GM19324 (cell line): ENCODE data around the gene RBMS3.
"Not testable (repeated sequence)": the region's sequence is repeated elsewhere in the genome, so short reads cannot be mapped to it uniquely, and the experiment has no call there.

Experiments
- ATAC-seq: cut with Tn5 transposase; IDR thresholded peaks from one replicate; pipeline ENCODE4 v1.9.1; 2021; ENCODE audit warnings: mild to moderate bottlenecking, moderate library complexity; ENCODE audit not compliant: unreplicated experiment, low FRiP score

RBMS3 gene

DNA sequence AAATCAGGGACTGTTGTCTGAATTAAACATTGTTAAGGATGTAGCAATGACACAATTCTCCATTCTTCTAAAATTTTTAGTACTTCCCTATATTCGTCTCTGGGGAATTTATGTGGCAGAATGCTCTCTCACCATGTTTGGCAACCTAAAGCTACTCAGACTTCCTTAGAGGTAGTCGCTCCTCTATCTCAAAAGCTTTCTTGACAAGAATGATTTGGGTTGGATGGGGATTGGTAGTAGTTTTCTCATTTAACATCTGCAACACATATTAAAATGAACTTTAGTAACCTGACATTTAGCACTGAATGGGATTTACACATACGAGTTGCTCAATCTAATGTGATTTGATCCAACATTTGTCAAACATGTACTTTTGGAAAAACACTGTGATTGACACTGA, 233.3 kb downstream of the RBMS3 start:
- no peak for ATAC-seq

DNA sequence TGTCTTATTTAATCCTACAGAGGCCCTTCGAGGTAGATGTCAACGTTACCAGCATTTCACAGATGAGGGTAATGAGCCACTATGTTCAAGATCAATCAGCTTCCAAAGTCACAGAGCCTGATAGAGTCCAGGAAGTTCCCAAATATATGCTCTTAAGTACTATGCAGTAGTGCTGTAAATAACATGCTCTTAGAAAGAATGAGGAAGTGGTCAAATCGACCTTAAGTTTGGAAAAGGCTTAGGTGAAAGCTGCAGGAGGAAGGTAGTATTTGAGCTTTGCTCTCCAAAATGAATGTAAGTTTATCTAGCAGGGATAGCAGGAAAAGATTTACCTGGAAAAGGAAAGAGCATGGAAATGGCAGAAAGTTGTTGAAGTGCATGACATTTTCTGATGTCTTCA, 234.0 kb downstream of the RBMS3 start:
- ATAC-seq: no peak

DNA sequence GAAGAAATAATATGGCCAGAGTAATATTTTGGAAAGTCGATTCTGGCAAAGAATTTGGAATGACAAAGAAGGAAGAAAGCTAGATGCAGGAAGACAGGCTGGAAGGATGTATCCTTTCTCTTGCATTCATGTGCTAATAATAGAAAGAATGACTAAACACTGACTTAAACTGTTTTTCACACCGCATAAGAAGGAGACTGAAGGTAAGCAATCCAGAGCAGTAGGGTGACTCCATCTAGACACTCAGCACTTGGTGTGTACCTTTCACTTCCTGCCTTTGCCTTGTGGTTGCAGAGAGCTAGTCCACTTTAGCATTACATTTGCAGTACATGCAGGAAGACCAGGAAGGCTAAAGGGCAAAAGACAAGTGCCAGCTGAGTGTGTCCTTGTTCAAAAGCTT, 234.6 kb downstream of the RBMS3 start:
- ATAC-seq: peak; percentile 67

DNA sequence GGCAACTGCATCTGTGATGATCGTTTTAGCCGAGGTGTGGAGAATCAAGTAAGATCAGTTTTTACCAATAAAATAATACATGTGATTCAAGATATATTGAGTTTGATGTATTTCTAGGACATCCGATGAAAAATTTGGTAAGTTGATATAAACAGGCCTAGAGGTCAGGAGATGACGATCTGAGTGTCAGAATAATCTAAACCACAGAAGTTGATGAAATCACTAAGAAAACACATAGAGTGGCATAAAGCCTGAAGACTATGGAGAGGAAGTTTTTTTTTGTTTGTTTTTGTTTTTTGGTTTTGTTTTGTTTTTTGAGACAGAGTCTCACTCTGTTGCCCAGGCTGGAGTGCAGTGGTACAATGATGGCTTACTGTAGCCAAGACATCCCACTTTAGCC, 235.3 kb downstream of the RBMS3 start:
- ATAC-seq: no peak

DNA sequence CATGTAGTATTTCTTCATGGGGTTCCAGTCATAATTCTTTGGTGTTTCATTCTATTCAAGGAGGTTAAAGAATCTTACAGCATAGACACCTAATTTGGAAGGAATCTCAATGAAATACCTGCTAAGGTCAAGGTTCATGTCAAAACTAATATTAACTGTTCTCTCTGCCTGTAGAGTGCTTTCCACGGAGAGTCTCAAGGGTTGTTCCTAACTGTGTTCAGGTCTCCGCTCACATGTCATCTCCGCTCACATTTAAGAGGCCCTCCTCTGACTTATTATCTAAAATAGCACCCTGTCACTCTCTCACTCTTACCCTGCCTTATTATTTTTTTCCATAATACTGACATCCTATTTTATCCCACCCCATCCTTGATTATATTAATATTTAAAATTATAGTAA, 239.9 kb downstream of the RBMS3 start:
- ATAC-seq: no peak

DNA sequence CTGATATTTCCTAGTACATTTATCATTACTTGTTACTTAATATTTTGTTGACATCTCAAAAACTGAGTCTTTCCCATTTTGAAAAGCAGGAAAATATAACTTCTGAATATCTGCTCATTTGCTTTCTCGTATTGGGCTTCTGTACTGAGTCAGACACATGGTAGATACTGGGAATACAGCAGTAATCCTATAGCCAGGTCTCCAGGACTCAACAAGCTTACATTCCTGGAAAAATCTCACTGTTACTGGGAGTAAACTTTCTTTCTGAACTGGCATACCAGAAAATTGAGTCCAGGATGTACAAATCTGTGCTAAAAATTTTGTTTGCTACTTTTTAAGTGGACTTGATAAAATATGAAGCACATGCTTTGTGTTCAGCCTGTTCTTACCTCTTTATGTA, 240.4 kb downstream of the RBMS3 start:
- no peak for ATAC-seq

DNA sequence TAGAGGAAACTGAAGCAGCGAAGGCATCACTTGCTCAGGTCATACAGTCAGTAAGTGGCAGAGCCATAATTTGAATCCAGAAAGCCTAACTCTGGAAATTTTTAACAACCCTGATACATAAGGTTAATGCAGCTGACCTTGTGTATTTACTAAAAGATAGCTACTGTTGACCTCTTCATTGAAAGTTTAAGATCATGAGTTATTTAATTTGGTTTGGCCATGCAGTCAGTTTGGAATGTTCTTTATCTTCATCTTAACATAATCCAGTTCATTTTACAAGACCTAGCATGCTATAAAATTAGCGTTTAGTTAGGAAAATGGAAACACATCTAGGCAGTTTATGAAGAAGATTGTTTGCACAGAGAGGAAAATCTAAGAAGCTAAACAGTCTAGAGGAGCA, 240.9 kb downstream of the RBMS3 start:
- no peak for ATAC-seq

DNA sequence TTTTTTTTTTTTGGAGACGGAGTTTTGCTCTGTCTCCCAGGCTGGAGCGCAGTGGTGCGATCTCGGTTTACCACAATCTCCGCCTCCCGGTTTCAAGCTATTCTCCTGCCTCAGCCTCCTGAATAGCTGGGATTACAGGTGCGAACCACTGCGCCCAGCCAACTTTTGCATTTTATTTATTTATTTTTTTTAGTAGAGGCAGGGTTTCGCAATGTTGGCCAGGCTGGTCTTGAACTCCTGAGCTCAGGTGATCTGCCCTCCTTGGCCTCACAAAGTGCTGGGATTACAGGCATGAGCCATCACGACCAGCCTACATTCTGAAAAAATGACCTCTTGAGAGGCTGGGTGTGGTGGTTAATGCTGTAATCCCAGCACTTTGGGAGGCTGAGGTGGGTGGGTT, 243.6 kb downstream of the RBMS3 start:
- not testable (repeated sequence) for ATAC-seq

DNA sequence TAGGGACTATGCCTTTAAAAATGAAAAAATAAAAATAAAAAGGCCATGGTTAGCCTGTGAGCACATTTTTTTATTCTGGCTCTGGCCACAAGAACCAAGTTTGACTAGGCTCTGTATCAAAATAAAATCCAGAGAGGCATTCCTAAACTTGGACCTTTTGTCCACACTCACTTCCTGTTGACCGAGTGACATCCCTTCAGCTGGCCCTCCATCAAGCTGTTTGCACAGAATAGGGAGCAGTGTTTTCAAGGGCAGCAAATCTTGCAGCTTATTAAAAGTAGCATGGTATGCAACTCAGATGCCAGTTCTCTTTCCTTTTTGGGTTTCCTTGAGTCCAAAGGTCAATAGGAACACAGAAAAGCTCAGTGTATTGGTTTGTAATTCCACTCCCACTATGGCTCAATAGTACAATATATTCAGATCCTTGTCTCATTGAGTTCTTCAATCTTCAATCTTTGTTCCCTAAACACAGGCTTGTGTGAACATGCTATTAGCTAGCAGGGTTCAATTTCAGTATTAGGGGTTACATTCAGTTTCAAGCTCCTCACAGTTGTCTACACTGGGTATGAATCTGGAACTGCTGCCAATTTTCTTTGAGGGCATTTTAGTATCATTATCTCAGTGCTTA, 244.5 kb downstream of the RBMS3 start:
- ATAC-seq: no peak

DNA sequence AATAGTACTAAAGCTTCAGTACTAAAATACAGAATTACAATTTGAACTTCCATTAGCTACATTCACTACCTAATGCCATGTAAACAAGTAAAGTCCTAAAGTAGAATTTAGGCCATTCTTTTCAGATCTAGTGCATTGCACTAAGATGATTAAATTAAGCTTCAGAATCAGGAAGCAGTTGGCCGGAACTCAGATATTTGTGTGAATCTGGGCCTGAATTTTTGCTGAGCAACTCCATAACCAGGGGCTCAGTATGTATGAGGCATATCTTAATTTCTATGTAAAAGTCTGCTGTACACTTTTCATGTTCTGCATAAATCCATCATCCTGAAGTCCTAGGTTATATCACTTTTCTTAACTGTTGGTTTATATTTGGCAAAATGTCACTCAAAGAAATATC, 246.4 kb downstream of the RBMS3 start:
- no peak for ATAC-seq

DNA sequence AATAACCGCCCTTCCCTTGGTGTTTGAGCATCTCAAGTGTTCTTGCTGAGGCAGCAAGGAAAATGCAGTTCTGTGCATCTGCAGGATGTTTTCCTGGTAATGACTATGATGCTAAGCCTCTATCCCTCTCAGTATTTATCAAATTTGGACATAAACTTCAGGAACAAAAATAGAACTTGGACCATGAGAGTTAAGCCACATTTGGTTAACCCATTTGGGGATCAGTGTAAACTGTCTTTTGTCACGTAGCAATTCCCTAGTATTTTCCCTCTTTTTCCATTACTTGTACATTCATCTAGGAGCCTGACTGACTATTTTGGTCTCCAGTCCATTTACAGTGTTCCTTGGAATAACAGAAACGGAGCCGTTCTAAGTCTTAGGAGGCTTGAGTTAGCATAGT, 250.8 kb downstream of the RBMS3 start:
- ATAC-seq: no peak

DNA sequence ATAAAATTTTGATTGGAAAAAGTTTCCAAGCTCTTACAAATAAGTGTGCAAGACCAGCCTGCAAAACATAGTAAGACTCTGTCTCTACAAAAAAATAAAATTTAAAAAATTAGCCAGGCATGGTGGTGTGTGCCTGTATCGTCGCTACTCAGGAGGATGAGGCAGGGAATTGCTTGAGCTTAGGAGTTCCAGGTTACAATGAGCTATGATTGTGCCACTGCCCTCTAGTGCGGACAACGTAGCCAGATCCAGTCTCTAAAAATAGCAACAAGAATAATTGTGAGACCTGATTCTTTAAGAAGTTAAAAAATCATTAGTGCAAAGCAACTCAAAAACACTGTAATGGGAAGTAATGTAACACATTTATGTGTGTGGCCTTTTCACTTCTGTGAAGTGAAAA, 251.6 kb downstream of the RBMS3 start:
- no peak for ATAC-seq

DNA sequence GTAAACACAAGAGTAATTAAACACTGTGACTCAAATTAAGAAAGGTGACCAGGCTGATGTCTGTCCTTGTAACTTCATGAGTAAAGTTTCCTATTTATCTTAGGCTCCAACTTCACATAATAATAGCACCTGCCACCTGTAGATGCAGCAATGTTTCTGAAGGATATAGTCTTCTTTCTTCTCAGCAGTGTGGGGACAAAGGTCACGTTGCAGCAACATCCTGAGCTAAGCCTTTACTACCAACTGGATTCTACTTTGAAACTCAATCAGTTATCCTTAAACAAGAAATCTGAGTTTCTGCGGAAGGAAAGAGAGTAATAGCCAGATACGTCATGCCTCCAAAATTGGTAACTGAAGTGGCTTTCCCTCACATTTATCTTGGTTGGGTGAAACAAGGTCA, 253.1 kb downstream of the RBMS3 start:
- ATAC-seq: no peak

DNA sequence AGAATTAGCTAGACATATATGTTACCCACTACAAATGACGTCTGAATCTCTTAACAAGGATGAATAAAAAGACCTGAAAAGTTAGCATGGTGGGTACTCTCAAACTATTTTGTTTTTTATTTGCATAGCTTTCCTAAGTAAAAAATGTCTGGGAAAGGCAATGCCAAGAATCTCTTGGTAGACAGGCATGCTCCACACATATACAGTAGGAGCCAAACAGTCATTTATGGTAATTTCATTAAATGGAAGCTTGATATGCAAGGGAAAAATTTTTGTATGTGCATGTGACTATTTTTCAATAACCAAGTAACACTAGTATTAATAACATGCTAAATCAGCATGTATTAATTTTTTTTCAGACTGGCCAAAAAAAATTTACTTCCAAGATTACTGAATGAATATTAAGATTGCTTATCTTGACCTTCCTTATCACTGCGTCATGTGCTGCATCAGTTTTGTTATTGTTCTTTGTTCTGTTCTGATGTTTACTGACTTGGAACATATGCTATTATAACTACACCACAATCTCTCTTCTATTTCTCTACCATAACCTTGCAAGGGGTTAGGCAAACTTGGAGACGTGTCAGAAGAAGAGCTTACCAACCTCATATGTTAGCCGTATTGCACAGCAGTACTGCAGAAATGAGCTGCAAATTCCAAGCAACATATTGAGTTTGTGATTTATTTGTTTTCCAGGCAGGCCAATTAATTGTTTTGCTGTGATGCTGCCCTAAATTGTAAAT, 255.3 kb downstream of the RBMS3 start:
- no peak for ATAC-seq

DNA sequence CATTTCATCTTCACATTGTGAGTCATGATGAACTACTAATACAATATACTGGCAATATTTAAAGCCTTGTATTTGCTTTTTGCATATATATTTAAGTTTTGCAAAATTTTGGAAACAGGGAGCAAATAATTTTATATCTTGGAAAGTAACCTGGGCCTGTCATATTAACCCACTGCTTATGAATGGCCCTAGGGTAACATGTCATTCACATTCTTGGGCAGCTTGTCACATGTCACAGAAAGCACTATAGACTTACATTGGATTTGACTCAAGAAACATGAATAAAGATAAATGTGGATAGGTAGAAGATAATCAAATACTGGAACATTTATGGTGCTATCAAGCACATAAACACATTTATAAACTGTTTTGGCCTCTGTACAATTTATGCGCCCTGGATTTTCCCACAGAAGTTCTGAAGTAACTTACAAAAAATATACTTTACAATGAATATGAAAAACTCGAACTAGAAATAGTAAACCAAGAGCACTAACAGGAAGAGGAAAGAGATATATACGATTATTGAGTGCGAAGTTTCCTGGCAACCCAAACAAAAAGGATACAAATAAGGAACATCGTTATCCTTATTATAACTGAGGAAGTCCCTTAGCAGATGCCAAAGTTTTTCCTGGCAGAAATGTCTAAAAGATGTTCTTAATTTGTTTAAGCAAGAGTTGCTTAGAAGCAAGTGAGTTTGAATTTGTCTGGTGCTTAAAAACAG, 257.2 kb downstream of the RBMS3 start:
- no peak for ATAC-seq

DNA sequence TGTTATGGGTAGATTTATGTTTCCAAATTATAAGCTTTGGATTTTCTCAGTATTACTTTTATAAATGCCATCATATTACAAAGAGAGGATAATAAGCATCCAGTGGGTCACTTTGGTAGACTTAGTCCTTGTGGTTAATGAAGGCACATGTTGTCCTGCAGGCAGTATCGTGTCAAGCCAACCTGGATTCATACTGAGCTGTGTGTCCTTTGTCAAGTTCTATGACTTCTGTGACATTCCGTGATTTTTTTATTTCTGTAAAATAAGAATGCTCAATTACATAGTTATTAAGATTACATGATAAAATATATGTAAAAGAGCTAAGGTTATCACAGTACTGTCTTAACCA, 257.7 kb downstream of the RBMS3 start:
- ATAC-seq: no peak

DNA sequence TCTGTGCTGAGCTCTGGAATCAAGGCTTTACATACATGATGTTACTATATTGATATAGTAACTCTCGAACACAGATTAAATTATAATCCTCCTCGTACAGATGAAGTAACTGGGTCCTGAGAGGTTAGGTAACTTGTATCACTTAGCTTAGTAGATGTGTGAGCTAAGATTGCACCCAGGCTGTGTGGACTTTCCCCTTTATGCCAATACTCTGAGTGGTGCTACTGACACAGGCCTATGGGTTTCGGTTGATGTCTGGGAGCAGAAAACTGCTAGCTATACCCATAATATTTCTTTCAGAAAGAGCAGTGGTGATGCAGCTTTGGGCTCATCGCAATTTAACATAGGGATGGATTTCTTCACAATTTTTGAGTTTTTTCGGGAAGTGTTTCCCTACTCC, 259.7 kb downstream of the RBMS3 start:
- ATAC-seq: no peak

DNA sequence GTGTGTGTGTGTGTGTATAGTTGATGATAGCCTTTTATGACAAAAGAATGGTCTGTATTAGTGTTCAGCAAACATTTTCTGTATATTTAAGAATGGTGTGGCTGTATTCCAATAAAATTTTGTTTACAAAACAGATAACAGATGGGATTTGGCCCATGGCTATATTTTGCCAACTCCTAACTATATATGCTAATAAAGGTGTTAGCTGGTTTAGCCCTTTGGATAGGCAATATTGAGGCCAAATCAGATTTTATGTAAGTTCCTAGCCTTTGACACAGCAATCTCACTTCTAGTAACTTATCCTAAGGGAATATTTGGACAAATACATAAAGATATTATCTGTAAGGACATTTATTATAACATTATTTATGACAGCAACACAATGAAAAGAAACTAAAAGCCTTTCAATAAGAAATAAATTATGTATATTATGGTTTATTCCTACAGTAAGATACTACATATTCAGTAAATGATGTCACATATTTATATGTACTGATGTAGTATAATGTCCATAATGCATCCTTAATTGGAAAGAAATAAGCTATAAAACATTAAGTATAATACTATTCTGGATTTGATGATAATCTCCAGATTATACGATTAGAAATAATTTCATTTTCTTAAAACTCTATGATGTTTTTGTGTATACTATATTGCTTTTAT, 264.0 kb downstream of the RBMS3 start:
- ATAC-seq: no peak

DNA sequence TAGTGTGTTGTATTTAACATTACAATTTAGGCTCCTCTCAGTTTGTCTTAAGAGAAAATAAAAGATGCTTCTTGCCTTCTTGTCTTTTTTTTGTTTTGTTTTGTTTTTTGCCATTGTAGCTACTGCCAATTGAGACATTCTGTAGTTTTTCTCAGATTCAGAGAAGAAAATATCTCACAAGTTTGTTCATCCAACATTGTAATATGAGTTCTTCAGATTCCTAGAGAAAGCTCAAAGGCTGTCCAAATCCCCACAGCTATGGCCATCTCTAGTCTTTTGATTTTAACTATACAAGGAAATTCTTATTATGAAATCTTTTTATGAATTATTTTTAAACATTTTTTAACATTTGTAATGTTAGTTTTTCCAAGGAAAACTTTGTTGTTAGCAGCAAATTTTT, 264.7 kb downstream of the RBMS3 start:
- ATAC-seq: no peak

DNA sequence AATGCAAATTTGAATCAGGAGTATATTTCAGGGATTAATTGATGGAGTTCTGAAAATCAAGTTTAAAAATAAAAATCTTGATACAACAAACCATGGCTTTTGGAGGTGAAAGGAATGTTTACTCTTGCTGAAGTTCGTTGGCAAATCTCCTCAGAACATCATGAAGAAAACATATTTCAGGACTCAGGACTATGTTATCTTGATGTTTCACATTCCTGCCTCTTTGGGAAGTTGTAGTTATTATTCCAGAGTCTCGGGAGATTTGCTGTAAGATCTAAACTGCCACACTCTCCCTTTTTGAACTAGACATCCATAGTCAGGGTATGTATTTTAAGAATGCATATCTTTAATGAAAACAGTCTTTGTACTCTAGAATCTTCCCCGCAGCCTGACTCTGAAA, 271.2 kb downstream of the RBMS3 start:
- ATAC-seq: no peak

DNA sequence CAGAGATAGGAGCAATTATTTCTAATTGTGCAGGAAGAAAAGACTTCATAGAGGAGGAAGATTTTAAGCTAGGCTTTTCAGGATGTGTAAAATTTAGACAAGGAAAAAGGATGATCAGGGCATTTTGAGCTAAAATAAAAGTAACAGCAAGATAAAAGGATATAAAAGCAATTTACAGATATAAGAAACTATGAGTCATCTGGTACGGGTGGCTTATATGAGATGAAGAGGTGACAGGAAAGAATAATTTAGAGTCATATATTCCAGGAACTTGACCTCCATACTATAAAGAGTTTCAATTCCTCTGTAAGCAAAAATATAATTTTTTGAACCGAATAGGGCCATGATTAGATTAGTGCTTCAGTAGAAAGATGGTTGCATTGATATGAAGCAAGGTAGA, 273.7 kb downstream of the RBMS3 start:
- no peak for ATAC-seq
